Suprapubic skin (tissue), 4 donors: ENCODE data around the gene CBX6.

Experiments
- CTCF ChIP-seq, 2 donors: fragments of 200-600 bp in 1 of 2; fragments of 450-650 bp in 1 of 2; sonication (generic) in 1 of 2; IDR thresholded peaks; one replicate each; pipeline ENCODE4 v1.5.1; 2016 to 2019; ENCODE audit warnings: antibody characterized with exemption in 2 of 2, mild to moderate bottlenecking in 1 of 2, moderate library complexity in 1 of 2
- POLR2A ChIP-seq, 2 donors: fragments of 450-650 bp; IDR thresholded peaks; one replicate each; pipeline ENCODE4 v1.6.1; 2017; ENCODE audit warnings: antibody characterized with exemption in 2 of 2, mild to moderate bottlenecking in 2 of 2, moderate library complexity in 2 of 2
- POLR2AphosphoS5 ChIP-seq, 3 donors: sonication (generic); formaldehyde crosslinking; IDR thresholded peaks; one replicate each; pipeline ENCODE4 v1.6.1; 2017; ENCODE audit warnings: antibody characterized with exemption in 3 of 3

DNA sequence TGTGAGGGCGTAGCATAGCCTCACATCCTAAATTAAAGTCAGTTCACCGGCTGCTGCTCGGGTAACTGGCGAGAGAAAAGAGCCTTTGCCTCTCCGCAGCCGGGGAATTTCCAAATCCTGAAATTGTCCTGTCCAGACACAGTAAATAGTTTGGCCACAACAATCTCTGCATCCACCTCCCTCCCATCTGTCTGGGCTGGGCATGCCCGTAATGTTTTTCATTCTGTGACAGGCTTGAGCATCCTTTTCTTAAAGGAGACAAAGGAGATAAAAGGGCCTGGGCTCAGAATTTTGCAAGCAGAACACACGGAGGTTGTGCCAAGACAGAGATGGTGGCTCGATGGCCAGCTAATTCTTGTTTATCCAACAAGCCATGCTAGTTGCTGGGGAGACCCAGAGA lies 19.2 kb upstream of the CBX6 start:
- TF ChIP-seq POLR2A (IDR thresholded peaks at IDR 0.05), result no peak
- no peak for TF ChIP-seq POLR2AphosphoS5 (IDR thresholded peaks at IDR 0.05)
- TF ChIP-seq CTCF (IDR thresholded peaks at IDR 0.05), result no peak
